ENCODE measurements around the gene DPYD.

Gene DPYD

DNA sequence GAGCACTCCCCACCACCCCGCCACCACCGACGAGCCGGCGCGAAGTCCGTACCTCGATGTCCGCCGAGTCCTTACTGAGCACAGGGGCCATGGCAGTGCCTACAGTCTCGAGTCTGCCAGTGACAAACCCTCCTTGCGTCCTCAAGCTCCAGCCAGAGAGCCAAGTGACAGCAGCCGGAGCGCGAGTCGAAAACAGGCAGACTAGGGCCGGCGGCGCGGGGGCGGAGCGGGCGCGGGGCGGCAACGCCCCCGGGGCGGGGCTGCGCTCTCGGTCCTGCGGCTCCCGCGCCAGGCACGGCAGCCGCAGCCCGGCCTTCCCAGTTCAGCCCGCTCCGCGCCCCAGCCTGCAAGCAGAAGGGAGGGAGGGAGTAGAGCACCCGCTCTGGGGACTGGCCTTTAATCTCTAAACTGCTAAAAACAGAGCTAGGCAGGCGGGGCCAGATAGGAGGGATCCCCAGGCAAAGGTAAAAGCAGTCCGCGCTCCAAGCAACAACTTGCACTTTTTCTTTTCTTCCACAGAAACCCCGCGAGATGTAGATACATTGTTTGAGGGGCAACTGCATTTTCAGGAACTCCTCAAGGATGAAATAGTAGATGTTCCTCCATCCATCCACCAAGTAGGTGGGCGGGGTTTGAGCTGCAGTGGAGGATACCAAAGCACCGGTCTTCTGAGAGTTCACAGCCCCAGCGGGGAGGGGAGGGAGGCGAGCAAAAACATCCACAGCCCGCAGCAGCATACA is at the start of gene DPYD:
Gene DPYD (minus strand): TSS at position 203 of the 740 bp plus-strand sequence. CDS start 112 bp downstream, at position 91.
- H3K4me3 ChIP-seq (ENCODE audit: low read length), result peak within 1 kb of the TSS; percentile 71
- no peak for TF ChIP-seq ZNF274 (IDR thresholded peaks at IDR 0.05; ENCODE audit: low read depth, low read length)

DNA sequence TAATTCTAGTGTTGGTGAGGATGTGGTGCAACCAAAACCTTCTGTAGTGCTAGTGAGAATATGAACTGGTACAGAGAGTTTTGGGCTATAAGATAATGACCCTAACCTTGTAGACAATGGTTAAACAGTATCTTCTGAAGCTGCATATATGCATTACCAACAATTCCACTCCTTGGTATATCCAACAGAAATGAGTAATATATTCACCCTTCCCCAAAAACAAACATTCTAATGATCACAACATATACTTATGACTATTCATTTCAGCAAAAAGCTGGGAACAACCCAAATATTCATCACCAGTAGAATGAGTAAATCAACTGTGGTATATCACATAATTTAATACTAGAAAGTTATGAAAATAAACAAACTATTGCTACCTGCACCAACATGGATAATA is 39.6 kb upstream of the DPYD start:
- H3K4me3 ChIP-seq (ENCODE audit: low read length), result no peak overlapping the region
- TF ChIP-seq ZNF274 (IDR thresholded peaks at IDR 0.05; ENCODE audit: low read depth, low read length), result no peak

DNA sequence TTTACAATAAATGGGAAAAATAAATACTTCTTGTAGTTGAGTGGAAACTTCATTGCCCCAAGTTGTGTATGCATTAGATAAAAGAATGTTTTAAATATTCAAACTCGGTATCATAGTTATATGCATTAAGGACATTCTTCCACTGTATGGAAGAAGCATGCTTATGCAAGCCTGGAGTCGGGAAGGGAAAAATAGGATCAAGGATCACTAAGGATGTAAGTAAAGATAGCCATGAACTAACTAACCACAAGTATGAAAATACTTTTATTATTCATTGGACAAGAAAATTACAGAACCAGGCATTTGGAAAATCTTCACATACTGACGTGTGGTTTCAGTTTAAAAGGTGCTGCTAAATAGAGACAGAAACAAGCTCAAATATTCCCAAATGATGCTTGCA is 26.9 kb upstream of the DPYD start:
- TF ChIP-seq ZNF274 (IDR thresholded peaks at IDR 0.05; ENCODE audit: low read depth, low read length), result no peak
- H3K4me3 ChIP-seq (ENCODE audit: low read length), result no peak overlapping the region

DNA sequence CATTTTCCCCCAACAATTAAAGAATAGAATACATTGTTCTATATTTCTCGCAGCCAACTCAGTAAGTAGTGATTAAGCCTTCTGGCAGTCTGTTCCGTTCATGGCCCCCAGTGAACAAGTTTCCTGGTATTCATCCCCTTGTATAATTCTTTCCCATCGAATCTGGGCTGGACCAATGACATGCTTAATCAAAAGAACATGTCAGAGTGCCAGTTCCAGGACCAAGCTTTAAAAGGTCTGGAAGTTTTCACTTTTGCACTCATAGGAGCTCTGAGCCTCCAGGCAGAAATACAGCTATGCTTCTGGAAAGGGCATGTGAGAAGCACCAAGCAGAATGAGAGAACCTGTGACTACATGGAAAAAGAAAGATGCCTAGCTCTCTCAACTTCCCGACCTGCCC is 22.5 kb upstream of the DPYD start:
- TF ChIP-seq ZNF274 (IDR thresholded peaks at IDR 0.05; ENCODE audit: low read depth, low read length), result no peak
- H3K4me3 ChIP-seq (ENCODE audit: low read length), result no peak overlapping the region

DNA sequence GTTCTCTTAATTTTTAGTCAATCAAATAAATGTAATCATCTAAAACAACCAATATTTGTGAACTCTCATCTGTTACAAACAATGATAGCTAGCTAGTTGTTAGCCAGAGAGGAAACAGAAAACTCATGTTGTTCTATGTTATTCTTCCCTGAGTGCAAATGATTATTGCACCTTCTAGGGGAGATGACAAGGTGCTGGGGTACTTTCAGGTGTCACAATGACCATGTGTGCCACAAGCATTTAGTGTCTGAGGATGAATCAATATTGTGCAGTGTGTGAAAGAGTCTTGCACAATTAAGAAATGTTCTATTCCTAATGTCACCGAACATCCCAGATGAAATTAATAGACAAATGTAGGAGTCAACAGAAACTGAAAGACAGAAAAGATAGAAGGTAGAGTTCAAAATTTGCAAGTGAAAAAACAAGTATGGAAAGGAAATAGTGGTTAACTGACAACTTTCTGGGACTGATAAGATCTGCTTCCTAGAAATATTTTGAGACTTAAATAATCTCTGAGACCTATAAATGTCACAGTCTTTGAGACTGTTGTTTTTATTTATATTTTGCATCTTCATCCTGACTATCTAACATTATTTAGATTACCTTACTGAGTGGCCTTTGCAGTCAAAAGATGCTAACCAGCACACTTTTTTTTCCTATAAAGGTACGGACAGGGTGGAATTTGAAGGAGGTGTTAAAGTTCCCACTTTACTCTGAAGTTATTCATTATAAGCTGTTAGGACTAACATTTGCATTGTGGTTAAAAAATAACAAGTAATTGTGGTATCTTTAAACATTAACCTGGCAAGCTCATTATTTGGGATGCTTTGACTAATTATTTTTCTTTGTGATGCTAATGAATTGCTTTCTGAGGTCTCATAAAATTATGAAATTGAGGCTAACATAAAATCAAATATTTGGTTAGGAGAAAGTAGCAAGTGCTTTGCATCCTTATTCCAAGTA is 21.6 kb upstream of the DPYD start:
- H3K4me3 ChIP-seq (ENCODE audit: low read length), result no peak overlapping the region
- no peak for TF ChIP-seq ZNF274 (IDR thresholded peaks at IDR 0.05; ENCODE audit: low read depth, low read length)

DNA sequence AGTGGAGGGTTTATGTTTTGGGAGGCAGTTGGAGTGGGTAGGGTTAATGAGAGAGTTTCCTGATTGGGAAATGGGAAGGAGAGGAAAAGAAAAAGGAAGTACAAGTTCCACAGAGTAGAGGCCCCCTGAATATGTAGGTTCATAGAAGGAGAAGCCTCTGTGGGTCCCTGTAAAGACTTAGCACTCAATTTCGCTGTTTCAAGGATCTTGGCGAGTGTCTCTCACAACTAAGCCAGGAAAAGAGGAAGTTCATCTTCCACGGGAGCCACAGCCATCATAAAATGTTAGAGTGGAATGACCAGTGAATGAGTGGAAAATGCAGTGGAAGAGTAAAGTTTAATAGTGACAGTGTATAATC is 17.4 kb upstream of the DPYD start:
- H3K4me3 ChIP-seq (ENCODE audit: low read length), result no peak overlapping the region
- no peak for TF ChIP-seq ZNF274 (IDR thresholded peaks at IDR 0.05; ENCODE audit: low read depth, low read length)

DNA sequence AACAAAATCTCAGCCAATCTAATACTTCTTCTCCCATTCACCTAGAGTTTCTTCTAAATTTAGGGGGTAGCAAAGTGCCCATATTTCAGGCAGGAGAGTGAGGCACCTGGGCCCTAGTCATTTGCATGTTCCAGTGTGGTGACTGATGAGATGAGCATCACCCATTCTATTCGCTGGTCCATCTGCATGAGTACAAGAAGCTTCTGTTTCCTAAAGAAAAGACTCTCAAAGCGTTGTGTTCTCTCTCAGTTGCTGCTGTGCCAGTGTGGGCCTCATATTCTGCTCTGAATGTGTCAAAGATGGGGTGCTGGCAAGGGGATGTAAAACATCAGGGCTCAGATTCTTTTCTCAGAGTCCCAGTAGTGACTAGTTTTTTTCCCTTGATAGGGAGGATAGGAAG is 16.1 kb upstream of the DPYD start:
- TF ChIP-seq ZNF274 (IDR thresholded peaks at IDR 0.05; ENCODE audit: low read depth, low read length), result no peak
- H3K4me3 ChIP-seq (ENCODE audit: low read length), result no peak overlapping the region

DNA sequence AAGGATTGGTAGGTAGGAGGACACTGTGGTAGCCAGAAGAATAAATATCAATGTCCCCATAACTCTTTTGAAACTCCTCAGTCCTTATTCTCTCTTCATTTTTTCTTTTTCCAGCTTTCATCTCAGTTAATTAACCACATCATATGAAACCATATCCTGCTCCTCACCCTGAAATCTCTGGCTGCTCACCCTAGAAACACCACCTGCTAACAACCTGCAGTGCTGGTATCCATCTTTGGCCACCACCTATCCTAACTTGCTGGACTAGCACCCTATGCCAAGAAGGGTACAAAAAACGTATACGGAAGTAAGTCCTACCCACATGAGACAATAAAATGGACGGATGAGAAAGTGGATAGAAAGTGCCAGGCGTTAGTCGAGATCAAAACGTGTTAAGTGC is 13.7 kb upstream of the DPYD start:
- H3K4me3 ChIP-seq (ENCODE audit: low read length), result no peak overlapping the region
- TF ChIP-seq ZNF274 (IDR thresholded peaks at IDR 0.05; ENCODE audit: low read depth, low read length), result no peak

DNA sequence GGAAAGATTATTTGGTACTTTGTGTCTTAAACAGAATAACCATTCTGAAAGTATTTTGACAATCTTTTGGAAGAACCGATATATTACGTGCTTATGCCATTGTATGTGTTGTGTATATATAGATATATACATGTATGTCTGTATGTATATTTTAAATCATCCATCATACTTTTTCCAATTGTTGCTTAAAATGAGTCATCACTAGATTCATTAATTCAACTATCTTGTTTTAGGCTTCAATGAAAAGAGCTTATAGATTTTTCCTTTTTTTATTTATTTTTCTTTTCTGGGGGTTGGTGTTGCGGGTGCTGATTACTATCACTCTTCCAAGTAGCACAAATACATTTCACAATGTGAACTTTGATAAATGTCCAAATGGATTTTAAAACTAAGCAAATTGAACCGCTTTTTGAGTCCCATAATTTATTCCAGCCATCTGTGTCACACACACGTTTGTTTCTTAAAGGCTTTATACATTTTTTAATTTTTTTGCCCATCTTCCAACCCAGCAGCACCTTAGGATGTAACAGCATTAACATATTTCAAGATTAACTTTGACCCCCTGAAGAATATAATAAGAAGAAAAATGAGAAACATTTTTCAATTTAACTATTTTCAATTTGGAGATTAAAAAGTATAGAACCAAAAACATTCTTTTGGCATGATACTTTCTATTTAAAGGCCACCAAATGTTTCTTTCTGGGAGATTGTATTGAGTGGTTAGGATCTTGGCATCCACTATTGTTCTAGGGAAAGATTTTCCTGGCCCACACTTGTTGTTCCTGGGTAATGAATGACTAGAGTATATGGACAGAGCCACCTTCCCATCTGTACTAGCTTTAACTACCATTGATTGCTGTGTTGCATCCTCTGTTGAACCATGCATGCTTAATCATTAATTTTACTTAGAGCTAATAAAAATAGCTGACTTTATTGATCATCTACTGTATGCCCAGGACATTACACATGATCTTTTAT is 9.3 kb upstream of the DPYD start:
- TF ChIP-seq ZNF274 (IDR thresholded peaks at IDR 0.05; ENCODE audit: low read depth, low read length), result no peak
- no peak overlapping the region for H3K4me3 ChIP-seq (ENCODE audit: low read length)

DNA sequence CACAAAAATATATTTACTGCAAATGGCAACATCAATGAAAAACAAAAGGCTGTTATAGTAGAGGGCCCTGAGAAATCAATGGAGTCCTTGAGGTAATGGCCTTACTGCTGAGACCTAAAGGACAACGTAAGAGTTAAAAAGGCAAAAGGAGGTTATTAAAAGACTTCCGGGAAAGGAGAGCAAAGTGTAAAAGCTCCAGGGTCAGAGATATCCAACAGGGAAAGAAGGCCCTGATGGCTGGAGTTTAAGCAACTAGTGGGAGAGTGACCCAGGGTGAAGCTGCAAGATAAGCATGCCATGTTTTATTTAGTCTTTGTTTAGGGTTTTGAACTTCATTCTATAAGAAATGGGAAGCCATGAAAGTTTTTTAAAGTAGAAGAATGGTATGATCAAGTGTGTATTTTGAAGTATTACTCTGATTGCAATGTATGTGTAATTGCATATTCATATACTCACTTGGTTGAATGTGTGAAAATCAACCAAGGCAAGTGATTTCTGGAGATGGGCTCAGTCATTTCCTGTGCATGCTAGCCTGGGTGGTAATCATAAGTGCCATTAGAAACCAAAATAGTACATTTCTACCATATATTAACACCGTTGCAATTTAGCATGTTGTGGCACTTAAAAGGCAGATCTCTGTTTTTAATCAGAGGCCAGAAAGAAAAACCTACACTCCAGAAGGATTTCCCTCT is 5.3 kb upstream of the DPYD start:
- H3K4me3 ChIP-seq (ENCODE audit: low read length), result no peak overlapping the region
- TF ChIP-seq ZNF274 (IDR thresholded peaks at IDR 0.05; ENCODE audit: low read depth, low read length), result no peak

DNA sequence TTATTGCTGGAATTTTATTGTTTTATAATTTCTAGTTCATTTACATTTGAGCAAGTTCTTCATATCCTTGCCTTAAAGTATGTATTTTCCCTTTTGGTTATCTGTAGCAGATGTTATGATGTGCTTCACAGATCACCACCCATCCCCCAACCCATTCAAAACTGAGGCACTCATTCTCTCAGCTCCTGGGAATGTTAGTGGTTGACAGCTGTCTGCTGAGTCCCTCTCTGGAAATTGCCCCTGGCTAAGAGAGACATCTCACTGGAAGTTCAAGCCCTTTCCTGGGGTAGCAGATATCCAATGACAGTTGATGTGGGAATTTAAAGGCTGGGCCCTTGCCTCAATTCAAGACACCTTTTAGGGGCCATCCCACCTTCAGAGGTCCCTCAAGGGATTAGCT is 4.3 kb upstream of the DPYD start:
- no peak for TF ChIP-seq ZNF274 (IDR thresholded peaks at IDR 0.05; ENCODE audit: low read depth, low read length)
- no peak overlapping the region for H3K4me3 ChIP-seq (ENCODE audit: low read length)

DNA sequence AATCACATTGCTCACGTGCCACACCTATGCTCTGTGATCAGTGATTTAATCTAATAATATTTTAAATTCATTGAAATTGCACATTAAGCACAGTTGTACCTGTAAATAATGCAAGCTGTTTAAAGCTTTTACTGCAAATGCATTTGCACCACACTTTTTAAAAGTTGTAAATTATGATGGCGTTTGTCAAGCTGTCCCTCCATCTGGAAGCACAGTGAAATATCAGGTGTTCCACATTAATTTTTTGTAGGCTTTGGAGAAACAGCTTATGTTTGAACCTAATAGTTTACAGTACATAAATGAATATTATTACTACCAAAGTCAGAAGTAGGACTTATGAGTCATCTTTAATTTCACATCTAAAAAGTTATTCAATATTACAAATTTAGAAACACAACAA is 3.0 kb upstream of the DPYD start:
- no peak for TF ChIP-seq ZNF274 (IDR thresholded peaks at IDR 0.05; ENCODE audit: low read depth, low read length)
- H3K4me3 ChIP-seq (ENCODE audit: low read length), result no peak overlapping the region

DNA sequence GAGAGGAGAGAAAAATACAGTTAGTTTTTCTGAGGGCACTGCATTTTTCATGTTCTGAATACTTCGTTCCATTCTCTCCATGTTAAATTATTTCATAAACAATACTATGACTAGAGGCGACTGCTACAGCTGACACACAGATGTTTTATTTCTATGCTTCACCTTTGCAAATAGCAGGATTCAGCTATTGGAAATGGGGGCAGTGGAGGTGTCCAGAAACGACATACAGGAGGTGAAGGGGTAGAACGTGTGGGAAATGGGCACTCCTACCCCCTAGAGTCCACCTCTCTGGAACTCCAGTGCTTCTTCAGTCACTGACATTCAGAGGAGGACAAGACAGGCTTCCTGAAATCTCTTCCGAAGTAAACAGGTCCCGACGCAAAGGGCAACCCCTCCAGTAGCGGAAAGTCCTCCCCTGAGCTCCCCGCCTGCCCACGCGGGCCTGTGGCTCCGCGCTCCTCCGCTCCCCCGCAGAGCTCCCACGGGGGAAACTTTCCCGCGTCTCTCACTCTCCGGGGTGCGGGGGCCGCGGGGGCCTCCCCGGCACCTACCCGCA is 480 bp downstream of the DPYD start:
- TF ChIP-seq ZNF274 (IDR thresholded peaks at IDR 0.05; ENCODE audit: low read depth, low read length), result no peak
- H3K4me3 ChIP-seq (ENCODE audit: low read length), result peak overlapping the region; percentile 71

Measured in GM08714 (cell line).